ENCODE data around the gene ME2.
"Not testable (repeated sequence)": the region's sequence is repeated elsewhere in the genome, so short reads cannot be mapped to it uniquely, and the experiment has no call there.

Gene ME2

GRCh38 chr18:50937183-50937582 lies 58.3 kb downstream of the ME2 start:
- TF ChIP-seq CTCF (conservative IDR thresholded peaks at IDR 0.05) (no peak), ZFX (IDR thresholded peaks at IDR 0.05) (no peak)
- H3K27ac ChIP-seq, result no peak overlapping the region

- TF ChIP-seq CTCF (conservative IDR thresholded peaks at IDR 0.05), result no peak
- TF ChIP-seq ZFX (IDR thresholded peaks at IDR 0.05), result no peak
- no peak overlapping the region for H3K27ac ChIP-seq
Measured at GRCh38 chr18:50938912-50939311, 60.0 kb downstream of the ME2 start.

- TF ChIP-seq ZFX (IDR thresholded peaks at IDR 0.05), result no peak
- no peak for TF ChIP-seq CTCF (conservative IDR thresholded peaks at IDR 0.05)
Measured at GRCh38 chr18:50944245-50944932, 65.5 kb downstream of the ME2 start.

GRCh38 chr18:50945918-50946317 lies 67.0 kb downstream of the ME2 start:
- not testable (repeated sequence) for H3K27ac ChIP-seq

More at GRCh38 chr18:50944245-50944932, 65.5 kb downstream of the ME2 start:
- no peak overlapping the region for H3K27ac ChIP-seq

GRCh38 chr18:50947899-50948298 lies 69.0 kb downstream of the ME2 start:
- H3K27ac ChIP-seq, result no peak overlapping the region
- TF ChIP-seq CTCF (conservative IDR thresholded peaks at IDR 0.05) (no peak), ZFX (IDR thresholded peaks at IDR 0.05) (no peak)

GRCh38 chr18:50949185-50949584 lies 70.3 kb downstream of the ME2 start:
- TF ChIP-seq ZFX (IDR thresholded peaks at IDR 0.05) (no peak), CTCF (conservative IDR thresholded peaks at IDR 0.05) (no peak)

GRCh38 chr18:50950626-50951025 lies 71.7 kb downstream of the ME2 start:
- no peak for TF ChIP-seq CTCF (conservative IDR thresholded peaks at IDR 0.05)
- TF ChIP-seq ZFX (IDR thresholded peaks at IDR 0.05), result no peak
- H3K27ac ChIP-seq, result no peak overlapping the region

More at GRCh38 chr18:50949185-50949584, 70.3 kb downstream of the ME2 start:
- H3K27ac ChIP-seq, result no peak overlapping the region

- TF ChIP-seq CTCF (conservative IDR thresholded peaks at IDR 0.05), result no peak
- TF ChIP-seq ZFX (IDR thresholded peaks at IDR 0.05), result no peak
- H3K27ac ChIP-seq, result no peak overlapping the region
Measured at GRCh38 chr18:50953822-50954221, 74.9 kb downstream of the ME2 start.
